NCI-H2171 treated with DMSO at 0.1 percent for 48 hours (cell line): ENCODE data around the gene BAIAP2L2.
"Not testable (repeated sequence)": the region's sequence is repeated elsewhere in the genome, so short reads cannot be mapped to it uniquely, and the experiment has no call there.

Source experiments
- DNase-seq: peaks from one replicate; lab custom pipeline; 2025; lab: John Stamatoyannopoulos, UW

BAIAP2L2 gene

GRCh38 chr22:38080850-38081635 is 29.4 kb downstream of the BAIAP2L2 start:
- DNase-seq, result no peak

DNA sequence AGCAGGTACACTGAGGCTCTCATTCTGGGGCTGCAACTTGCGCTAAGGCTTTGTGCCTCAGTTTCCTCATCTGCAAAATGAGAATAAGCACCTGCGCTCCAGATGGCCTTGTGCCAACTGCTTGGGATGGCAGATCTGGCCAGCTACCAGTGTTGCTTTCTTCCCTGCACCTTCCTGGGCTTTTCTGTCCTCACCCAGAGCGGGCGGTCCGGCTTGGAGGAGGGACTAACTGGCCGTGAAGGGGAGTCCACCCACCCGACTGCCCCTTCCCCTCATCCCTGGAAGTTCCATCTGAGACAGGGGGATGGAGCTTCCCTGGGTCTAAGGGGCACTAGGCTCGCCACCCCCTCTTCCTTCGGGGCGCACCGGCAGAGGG is 30.0 kb downstream of the BAIAP2L2 start:
- no peak for DNase-seq

- no peak for DNase-seq
Observed at GRCh38 chr22:38079804-38080203, 30.7 kb downstream of the BAIAP2L2 start.

GRCh38 chr22:38079208-38079607 is 31.3 kb downstream of the BAIAP2L2 start:
- DNase-seq, result not testable (repeated sequence)

GRCh38 chr22:38078046-38078840 is 32.2 kb downstream of the BAIAP2L2 start:
- DNase-seq, result no peak

DNA sequence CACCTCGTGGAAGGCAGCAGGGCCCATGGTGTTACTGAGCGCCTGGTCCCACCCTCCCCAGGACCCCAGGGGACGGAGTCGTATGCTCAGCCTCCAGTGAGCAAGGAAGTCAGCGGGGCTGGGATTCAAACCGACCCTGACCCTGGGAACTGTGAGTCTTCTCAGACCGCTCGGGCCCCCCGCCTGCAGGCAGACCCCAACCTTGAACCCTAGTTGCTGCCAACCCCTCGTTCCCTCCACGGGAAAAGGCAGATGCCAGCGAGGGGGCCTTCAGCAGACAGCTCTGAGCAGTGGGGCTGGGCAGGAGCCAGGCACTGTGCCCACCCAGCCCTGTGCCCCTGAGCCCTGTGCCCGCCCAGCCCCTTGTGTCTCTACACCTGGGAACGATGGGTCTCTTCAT is 32.9 kb downstream of the BAIAP2L2 start:
- DNase-seq, result no peak

- no peak for DNase-seq
Observed at GRCh38 chr22:38077096-38077495, 33.4 kb downstream of the BAIAP2L2 start.

GRCh38 chr22:38075961-38076360 is 34.5 kb downstream of the BAIAP2L2 start:
- DNase-seq, result no peak

GRCh38 chr22:38075105-38075825 is 35.2 kb downstream of the BAIAP2L2 start:
- DNase-seq, result no peak

- no peak for DNase-seq
Observed at GRCh38 chr22:38074181-38075104, 36.0 kb downstream of the BAIAP2L2 start.

- no peak for DNase-seq
Observed at GRCh38 chr22:38073150-38074130, 37.0 kb downstream of the BAIAP2L2 start.

GRCh38 chr22:38072322-38073149 is 37.9 kb downstream of the BAIAP2L2 start:
- DNase-seq, result no peak

- DNase-seq, result no peak
Observed at GRCh38 chr22:38071421-38072321, 38.8 kb downstream of the BAIAP2L2 start.

DNA sequence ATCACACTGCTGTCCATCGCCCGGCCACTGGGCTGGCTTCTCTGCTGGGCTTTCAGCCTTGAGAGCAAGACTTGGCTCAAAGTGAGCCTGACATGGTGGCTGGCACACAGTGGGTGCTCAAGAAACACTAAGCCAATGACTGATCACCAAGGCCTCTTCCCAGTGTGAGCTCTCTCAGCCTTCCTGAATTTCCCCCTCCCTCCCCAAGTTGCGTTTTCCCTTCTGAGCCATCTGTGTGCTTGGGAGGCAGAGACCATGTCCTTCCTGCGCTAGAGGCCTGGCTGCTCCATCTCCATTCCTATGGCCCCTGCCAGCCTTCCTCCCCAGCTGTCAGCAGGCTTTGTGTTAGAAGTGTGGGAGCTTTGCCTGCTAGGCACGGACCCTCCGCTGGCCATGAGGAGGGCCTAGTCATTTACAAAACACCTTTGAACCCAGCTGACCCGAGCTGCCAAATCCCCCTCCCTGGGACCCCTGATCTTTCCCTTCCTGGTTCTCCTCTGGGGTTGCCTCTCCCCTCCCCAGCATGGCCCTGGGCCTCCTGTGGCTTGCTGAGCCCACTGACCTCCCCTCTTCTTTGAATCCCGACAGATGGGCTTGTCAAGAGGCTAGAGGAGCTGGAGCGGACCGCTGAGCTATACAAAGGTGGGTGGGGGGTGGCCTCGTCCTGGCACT is 40.1 kb downstream of the BAIAP2L2 start:
- DNase-seq, result no peak

GRCh38 chr22:38069372-38070249 is 40.9 kb downstream of the BAIAP2L2 start:
- no peak for DNase-seq

GRCh38 chr22:38068641-38069371 is 41.7 kb downstream of the BAIAP2L2 start:
- DNase-seq, result no peak
